Measurements from ENCODE around the gene NINL.

Gene NINL

DNA sequence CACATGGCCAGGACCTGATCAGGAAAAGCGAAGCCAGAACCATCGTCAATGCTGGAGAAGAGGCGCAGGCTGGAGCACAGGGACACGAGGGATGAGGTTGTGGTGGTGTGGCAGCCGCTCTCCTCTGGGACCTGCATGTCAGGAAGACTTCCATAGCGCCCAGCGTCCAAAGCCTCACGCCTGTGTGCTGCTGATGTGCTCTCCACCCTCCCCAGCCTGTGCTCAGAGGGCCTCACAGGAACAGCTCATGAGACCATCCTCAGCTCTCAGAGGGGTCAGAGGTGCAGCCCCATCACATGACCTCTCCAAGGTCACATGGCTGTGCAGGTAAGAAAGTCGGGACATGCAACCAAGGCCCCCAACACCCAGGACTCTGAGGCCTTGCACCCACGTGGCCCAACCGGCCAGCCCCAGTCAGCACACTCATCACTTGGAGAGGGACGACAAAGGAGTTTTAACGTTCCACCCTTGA, 84.4 kb downstream of the NINL start:
- DNase-seq (ENCODE audit: low spot score): no peak

DNA sequence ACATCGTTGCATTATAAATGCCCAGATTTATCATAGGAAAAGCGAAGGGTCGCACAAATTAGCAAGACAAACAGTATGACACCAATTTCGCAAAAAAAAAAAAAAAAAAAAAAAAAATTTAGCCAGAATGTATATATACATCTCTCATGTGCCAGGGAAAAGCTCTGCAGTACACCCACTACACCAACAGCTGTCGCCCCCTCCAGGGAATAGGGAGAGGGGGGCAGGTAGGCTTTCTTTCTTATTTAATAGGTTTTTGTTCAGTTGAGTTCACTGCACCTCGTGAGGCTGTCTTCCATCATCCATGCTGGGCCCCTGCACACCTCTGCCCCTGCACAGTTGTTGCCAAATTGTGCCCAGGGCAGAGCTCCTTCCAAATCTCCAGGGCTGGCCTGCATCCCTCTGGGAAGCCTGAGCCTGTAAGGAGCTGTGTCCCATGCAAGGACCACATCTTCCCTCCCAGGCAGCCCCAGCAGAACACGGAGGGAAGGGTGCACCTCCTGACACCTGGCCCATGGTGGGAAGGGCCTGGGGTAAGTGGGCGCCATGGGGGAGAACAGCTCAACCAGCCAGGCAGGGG, 85.4 kb downstream of the NINL start:
- DNase-seq (ENCODE audit: low spot score): no peak

DNA sequence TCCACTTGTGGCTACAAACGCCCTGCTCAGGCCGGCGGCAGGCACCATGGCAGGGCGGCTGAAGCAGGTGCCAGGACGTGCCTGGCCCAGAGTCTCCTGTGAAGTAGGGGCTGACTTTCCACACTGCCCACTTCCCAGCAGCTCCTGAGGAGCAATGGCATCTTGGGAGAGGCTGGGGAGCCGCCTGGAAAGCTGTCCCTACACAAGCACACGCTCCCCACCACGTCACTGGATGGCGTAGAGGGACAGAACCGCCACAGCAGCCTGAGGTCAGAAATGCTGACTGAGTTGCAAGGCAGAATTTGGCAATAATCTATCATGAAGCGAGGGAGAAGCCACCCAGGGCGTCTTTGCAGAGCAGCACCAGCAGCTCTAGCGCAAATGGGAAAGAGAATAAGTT, 86.3 kb downstream of the NINL start:
- DNase-seq (ENCODE audit: low spot score): no peak

DNA sequence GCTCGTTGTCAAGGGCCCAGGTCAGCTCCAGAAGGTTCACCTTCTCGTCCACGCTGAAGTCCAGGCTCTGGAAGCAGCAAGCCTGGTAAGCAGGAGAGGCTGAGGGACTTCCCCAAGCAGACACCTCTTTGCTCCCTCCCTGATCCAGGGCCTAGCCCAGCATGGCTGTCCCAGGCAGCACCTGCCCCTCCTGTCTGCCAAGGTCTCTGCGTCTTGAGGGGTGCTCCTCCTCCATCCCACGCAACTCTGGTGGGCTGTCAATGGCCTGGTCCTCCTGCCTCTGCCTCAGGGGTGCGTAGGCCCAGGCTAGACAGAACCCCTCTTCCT, 87.1 kb downstream of the NINL start:
- no peak for DNase-seq (ENCODE audit: low spot score)

DNA sequence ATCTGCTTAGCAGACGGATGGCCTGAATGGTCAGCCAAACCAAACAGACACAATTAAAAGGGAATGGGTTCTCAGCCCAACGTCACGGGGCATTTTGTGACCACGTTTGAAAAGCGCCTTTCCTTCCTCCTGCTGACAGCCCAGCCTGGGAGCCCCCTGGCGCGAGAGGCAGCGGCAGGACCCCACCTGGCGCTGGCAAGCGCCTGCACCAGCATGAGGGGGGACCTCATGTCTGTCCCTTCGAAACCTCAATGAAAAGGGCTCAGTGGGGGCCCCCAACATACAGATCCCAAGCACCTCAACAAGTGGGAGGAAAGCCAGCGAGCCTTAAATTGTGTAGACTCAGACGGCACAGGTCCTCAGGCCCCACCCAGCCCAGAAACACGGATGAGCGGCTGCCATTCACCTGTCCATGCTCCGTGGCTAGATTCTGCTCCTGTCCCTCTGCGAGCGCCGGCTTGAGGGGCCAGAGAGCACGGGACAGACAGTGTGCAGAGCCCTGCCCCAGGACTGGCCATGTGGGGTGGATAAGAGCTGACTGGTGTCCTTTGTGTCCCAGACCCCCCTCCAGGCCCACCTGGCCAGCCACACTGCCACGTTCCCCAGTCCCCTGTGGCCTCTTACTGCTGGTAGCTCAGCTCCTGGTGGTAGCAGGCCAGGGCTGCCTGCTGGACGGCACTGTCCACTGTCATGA, 87.6 kb downstream of the NINL start:
- no peak for DNase-seq (ENCODE audit: low spot score)

DNA sequence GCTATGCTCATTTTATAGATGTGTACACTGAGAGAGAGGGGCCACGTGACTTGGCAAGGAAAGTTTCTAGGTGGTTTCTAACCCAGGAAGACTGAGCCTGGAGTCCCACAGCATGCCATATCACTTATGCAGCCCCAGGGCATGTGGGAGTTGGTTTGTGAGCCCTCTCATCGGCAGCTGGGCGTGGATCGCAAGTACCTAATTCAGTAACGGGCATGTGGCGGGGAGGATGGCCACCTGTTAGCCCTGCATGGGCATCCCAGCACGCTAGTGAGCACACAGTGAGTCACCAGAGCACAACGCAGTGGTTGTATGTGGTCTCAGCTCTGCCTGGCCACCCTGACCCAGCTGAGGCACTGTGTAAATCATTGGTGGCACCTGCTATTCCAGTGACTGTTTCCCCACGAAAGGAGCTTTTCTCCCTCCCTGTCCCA, 88.3 kb downstream of the NINL start:
- DNase-seq (ENCODE audit: low spot score): no peak

DNA sequence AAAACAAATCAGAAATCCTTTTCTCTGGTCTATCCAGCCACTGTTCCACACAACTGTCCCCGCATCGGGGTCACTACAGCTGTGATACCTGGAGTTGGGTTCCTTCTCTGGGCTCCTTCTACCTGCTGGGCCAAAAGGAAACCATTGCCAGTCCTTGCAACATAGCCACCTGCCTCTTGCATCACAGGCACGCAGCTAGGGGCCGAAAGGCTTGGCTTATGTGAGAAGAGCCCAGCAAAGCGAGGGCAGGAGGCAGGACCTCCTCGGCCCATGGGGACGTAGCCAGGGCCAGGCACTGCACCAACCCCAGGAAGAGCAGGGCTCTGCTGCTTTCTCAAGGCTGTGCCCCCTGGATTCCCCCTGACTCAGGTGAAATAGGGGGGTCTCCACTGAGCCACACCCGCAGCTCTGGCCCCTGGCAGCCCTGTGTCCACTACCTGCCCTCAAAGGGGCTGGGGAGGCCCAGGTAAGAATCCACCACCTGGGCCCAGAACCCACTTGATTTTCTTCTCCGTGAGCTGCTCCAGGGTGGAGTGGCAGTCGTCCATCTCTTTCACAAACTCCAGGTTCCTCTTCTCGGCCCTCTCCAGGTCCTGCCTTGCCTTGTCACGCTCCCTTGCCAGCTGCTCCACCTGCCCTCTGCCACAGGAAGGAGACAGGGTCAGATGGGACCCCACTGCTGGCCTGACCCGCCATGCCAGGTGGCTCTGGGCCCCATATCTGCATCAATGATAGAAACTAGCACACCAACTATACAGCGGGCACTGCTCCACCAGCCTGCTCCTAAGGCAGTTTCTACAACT, 89.0 kb downstream of the NINL start:
- no peak for DNase-seq (ENCODE audit: low spot score)

DNA sequence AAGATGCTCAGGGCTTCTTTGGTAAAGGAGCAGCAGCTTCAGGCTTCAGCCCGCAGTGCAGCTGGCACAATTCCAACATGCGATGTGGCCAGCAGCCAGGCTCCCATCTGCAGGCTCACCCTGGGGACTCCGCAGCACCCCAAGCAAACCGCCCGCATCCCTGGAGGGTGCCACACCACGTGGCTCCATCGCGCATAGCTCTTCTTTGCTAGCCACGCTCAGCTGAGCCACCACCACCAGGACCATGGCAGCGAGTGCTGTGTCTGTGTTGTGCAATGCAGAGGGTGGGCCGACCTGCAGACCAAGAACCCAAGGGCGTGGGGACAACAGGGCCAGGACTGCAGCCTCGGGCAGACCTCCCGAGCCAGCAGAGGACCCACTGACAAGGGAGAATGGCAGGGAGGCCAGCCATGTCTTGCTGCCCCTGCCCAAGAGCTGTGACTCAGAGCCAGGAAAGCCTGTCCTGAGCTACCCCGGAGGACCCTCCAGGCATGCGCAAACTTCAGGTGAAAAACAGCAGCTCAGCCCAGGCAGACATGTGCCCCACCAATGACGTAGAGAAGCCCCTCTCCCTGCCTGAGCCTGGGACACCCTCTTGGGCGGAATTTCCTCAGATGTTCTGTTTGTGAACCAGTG, 90.0 kb downstream of the NINL start:
- DNase-seq (ENCODE audit: low spot score): no peak

DNA sequence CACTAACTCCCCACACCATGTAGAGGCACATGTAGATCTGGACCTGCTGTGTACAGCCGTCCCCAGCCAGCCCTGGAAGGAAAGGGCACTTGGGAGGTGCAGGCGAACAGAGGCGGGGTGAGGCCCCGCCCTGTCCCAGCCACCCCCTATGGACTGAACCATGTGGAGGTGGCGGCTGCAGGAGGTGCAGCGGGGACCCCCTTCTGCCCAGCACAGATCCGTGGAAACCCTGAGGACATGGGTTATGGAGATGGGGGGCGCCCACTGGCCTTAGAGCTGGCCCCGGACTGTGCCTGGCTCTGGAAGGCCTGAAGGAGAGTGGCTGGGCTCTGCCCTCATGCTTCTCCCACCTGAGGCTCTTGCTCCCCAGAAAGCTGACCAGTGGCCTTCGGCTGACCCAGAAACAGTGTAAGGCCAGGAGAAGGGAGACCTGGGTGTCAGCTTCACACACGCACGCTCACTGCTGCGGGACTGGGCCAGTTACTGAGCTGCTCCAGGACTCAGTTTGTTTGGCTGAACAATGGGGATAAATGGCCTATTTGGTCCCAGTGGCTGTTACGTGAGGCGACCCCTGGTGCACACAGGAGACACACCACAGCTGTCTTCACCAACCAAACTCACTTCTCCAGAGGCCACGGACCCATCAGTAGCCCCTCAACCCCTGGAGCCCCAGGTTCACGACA, 90.7 kb downstream of the NINL start:
- no peak for DNase-seq (ENCODE audit: low spot score)

DNA sequence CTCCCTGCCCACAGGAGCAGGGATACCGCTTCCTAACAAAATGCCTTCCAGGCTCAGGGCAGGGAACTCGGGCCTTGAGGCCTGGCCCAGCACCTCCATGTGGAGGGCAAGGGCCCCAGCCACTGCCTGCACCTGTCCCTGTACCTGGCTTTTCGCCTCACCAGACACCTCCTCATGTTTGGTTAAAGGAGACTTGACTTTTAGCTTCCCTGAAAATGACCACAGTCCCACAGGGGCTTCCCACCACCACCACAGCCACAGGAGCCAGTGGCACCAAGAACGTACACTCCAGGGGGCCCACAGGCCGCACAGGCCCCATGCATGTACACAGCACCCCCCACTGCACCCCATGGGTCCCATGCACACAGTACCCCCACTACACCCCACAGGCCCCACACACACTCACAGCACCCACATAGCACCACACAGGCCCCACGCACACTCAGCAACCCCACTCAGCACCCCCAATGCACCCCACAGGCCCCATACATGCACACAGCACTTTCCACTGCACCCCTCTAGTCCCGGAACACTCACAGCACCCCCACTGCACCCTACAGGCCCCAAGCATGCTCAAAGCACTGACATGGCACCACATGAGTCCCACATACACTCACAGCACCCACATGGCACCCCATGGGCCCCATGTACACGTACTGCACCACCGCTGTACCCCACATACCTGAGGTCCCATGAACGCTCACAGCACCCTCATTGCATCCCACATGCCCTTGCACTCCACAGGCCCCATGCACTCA, 91.4 kb downstream of the NINL start:
- DNase-seq (ENCODE audit: low spot score): no peak

DNA sequence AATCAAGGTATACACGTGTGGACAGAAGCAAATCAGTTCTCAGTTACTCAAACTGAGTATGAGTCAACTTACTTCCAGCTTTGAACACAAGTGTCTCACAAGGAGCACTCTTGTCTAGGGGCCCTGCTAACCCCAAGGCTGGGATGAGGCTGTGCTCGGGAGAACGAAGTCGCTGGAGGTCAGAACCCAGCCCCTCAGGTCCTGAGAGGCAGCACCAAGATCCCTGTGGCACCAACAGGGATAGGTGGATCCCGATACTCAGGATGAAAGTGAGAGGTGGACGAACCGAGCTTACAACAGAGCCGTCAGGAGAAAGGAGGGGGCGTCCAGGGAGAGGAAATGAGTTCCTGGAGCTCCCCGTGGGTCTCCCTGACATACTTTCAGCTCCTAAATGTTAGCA, 92.2 kb downstream of the NINL start:
- no peak for DNase-seq (ENCODE audit: low spot score)

DNA sequence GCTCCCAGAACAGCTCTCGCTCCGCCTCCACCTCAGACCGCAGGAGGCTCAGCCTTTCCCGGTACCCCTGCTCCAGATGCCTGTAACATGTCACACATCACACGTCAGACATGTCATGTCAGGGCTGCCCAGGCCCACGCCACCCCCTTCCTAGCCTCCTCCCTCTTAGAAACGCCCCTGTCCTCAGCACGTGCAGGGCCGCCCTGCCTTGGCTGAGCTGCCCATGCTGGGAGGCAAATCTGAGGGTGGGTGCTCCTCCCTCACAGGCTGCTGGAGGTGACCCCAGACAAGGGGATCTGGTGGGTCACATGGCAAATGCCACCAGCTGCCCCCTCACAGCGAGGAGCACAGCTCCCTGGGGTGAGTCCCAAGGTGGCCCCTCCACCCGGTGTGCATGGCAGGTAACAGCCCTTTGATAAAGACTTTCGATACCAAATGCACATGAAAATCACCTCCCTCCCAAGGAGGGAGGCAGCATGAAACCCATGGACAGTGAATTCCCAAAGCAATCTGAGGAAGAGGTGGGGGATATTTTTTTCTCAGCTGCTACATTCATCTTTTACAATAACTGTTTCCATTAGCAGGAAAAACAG, 93.8 kb downstream of the NINL start:
- no peak for DNase-seq (ENCODE audit: low spot score)

DNA sequence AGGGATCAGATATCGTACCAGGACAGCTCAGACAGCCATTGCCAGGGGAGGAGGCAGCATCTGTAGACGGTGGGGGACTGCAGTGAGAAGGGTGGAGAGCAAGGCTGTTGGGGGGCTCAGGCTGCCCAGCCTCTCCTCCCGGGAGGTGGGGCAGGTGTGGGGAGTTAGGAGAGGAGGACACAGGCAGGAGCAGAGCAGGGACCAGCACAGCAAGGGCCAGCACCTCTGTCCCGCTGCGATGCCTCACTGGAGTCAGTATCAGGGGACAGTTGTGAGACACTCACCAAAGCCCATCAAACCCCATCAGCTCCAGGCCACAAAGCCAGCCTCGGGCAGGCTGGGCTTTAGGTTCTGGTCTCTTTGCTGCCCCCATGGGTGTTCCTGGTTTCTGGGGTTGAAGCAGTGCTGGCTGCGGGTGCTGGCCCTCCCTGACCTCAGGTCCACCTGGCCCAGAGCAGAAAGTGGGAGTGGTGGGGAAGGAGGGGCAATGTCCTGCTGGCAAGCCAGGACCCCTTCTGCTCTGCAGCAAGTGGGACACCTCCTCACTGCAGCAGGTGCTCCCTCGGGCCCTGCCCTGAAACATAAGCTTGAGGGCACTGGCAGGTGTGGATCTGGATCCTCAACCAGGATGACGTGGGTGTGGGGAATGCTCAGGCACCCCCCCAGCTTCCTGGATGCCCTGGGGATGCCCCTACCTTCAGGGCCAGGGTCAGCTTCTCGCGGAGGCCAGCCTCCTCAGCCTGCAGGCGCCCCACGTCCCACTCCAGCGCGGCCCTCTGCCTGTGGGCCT, 94.5 kb downstream of the NINL start:
- no peak for DNase-seq (ENCODE audit: low spot score)

DNA sequence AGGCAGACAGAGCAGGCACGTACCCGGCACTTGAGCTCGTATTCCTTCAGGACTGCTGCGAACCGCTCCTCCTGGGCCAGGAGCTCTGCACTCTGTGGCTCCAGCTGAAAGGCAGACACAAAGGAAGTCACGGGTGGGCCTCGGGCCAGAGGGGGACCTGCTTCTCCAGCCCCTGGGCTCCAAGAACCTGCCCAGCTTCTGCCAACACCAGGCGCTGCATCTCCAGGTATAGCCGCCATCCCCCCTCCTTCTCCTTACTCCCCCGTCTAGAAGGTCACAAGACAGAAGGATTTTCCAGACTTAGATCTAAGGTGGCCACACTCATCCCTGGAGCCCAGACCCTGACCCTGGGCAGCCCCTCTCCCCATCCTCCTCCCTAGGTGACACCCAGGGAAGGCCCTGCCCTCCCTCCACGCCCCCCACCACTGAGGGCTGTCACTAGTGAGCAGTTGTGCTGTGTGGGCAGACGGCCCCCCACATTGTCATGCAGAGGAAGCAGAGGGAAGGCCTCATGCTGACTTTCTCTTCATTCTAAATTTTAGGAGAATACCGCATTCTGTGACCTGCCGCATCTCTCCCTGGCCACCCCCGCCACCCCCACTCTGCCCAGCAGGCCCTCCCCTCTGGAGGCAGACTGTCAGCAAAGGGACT, 96.0 kb downstream of the NINL start:
- DNase-seq (ENCODE audit: low spot score): no peak

DNA sequence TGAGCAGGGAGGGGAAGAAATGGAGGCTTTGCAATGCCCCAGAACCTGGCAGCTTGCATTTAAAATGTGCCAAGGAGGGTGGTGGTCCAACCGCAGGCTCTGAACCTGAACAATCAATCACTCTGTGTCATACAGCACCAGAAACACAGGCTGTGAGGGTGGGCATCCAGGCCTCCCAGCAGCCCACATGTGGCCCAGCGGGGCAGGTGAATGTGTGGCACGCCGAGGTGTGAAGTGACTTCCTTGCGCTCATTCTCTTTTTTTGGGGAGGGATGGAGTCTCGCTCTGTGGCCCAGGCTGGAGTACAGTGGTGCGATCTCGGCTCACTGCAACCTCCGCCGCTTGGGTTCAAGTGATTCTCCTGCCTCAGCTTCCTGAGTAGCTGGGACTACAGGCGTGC, 97.4 kb downstream of the NINL start:
- DNase-seq (ENCODE audit: low spot score): no peak

DNA sequence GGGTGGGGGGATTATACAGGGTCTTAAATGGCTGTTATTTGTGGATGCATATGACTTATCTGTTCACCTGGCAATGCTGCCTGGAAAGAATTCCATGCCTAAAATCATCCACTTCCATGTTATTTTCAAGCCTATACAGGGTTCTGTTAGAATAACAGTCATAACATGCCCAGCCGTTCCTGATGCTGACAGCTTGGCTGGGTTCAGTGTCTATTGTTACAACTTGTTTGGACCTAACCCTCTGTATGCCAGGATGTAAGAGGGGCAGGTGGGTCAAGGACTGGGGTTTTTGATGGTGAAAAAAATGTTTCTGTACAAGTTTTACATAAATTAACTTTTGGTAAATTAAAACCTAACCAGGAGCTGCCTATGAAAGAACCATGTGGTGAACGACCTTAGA, 98.0 kb downstream of the NINL start:
- DNase-seq (ENCODE audit: low spot score): no peak

DNA sequence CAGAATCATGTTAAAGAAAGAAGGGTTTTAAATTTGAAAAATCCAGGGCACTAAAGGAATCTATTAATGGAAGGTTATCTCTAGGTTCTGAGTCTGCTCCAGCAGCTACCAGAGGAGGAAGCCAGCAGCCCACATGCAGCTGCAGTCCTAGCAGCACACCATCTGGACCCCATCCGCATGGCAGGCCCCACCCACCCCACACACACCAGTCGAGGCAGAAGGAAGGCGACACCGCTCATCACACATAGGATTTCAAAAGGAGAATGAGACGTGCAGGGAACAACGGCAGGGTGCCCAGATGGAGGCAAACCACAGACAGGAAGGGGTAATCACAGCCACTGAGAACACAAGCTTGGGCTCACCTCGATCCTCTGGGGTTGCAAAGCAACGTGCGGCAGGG, 99.0 kb downstream of the NINL start:
- peak; percentile 23 for DNase-seq (ENCODE audit: low spot score)

DNA sequence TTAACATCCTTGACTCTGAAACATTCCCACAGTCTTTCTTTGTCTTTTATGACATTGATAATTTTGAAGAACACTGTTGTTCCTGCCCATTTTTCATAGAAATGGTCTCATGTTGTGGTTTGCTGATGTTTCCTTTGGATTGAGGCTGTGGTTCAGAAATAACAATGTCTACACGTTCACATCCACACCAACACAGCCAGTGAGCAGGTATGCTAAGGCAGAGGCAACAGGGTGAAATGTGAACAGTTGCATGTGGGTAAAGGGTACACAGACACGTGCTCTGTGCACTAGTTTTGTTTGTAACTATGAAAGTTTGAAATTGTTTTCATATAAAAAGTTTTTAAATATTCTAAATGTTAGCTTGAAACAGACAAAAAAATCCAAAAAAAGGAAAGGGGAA, 99.5 kb downstream of the NINL start:
- no peak for DNase-seq (ENCODE audit: low spot score)

DNA sequence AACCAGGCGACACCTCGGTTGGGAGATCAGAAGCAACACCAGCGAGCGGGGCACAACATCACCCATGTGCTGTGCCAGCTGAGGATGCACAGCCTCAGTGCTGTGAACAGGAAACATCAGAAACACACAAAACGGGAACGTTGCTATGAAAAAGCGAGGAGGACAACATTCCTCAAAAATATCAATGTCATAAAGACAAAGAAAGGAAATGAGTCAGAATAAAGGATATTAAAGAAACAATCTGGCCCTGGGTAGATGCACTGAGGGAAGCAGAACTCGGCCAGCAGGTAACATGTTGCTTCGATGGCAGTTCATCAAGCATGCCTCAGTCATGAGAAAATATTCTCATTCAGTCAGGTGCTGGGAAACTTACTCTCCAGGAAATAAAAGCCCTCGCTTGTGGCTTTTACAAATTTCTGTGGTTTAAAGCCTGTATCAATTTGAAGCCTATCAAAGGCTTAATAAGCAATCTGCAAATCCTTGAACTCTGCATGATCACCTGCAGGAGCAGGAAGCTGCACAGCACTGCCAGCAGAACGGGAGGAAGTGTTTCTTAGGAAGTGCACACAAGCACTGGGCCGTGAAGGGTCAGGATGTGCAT, 100.3 kb downstream of the NINL start:
- DNase-seq (ENCODE audit: low spot score): no peak
